ENCODE data around the gene C9orf72.

The C9orf72 gene

DNA sequence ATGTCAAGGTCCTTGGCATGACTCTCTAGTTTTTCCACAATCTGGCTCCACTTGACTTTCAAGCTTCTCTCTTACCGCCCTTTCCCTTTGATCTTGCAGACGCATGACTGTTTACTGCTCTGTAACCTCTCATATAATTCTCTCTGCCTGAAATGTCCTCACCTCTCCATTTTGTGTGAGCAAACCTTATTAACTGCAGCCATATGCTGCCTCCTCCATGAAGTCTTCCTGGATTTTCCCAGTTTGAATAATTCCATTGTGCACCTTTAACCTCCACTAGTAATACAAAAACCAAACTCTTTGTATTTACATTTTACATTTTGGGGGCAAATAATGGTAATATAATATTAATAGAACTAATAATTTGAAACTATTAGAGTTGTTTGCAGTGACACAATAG is 9.5 kb upstream of the C9orf72 start:
- no peak overlapping the region for H3K4me3 ChIP-seq (ENCODE audit: low read depth, low read length)
- TF ChIP-seq, protein P1, sequence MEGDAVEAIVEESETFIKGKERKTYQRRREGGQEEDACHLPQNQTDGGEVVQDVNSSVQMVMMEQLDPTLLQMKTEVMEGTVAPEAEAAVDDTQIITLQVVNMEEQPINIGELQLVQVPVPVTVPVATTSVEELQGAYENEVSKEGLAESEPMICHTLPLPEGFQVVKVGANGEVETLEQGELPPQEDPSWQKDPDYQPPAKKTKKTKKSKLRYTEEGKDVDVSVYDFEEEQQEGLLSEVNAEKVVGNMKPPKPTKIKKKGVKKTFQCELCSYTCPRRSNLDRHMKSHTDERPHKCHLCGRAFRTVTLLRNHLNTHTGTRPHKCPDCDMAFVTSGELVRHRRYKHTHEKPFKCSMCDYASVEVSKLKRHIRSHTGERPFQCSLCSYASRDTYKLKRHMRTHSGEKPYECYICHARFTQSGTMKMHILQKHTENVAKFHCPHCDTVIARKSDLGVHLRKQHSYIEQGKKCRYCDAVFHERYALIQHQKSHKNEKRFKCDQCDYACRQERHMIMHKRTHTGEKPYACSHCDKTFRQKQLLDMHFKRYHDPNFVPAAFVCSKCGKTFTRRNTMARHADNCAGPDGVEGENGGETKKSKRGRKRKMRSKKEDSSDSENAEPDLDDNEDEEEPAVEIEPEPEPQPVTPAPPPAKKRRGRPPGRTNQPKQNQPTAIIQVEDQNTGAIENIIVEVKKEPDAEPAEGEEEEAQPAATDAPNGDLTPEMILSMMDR (IDR thresholded peaks at IDR 0.05; ENCODE audit: insufficient read depth, low read depth, low read length, missing control alignments): no peak
- no peak for DNase-seq (ENCODE audit: low read depth)

DNA sequence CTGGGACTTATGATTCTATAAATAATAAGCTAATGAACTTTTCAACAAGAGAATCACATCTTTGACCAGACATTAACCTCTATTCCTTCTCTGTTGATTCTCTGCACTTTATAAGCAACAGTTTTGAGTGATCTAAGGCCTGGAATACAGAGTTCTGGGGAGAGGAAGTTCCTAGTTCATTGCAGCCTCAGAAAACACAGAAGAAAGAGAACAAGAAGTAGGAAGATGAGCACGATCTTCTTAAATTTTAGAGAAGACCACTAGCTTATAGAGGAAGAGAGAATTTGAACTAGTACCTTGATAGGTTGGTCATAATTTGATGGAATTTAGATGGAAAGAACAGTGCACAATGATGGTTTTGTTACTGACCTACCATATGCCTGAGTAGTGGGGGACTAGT is 8.5 kb upstream of the C9orf72 start:
- H3K4me3 ChIP-seq (ENCODE audit: low read depth, low read length): no peak overlapping the region
- DNase-seq (ENCODE audit: low read depth): no peak
- TF ChIP-seq, protein P1 (IDR thresholded peaks at IDR 0.05; ENCODE audit: insufficient read depth, low read depth, low read length, missing control alignments): no peak

DNA sequence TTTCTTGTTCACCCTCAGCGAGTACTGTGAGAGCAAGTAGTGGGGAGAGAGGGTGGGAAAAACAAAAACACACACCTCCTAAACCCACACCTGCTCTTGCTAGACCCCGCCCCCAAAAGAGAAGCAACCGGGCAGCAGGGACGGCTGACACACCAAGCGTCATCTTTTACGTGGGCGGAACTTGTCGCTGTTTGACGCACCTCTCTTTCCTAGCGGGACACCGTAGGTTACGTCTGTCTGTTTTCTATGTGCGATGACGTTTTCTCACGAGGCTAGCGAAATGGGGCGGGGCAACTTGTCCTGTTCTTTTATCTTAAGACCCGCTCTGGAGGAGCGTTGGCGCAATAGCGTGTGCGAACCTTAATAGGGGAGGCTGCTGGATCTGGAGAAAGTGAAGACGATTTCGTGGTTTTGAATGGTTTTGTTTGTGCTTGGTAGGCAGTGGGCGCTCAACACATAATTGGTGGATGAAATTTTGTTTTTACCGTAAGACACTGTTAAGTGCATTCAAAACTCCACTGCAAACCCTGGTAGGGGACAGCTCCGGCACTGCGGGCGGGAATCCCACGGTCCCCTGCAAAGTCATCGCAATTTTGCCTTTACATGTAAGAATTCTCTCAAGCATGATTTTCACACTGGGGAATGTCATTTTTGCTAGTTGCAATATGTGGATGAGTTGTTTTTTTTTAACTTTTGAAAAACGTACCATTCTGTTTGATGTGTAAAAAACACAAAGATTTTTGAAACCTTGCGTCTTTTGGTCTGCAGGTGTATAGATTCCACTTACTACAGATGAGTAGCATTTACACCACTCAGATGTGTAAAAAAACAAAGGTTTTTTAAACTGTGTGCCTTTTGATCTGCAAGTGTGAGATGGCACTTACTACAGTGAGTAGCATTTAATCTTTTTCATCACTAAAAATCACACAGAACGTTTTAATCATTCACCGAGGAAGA is 631 bp upstream of the C9orf72 start:
- peak; percentile 99 for DNase-seq (ENCODE audit: low read depth)
- TF ChIP-seq, protein P1 (IDR thresholded peaks at IDR 0.05; ENCODE audit: insufficient read depth, low read depth, low read length, missing control alignments): no peak

DNA sequence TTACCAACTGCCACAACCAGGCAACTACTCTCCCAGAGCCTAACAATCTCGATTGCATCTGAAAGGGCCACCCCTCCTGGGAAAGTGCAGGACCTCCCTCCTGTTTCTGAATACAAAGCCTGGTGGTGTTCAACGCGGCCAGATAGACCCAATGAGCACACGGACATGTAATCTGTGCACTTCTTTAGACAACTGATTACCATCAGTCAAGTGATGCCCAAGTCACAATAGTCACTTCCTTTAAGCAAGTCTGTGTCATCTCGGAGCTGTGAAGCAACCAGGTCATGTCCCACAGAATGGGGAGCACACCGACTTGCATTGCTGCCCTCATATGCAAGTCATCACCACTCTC is 739 bp downstream of the C9orf72 start:
- peak; percentile 73 for DNase-seq (ENCODE audit: low read depth)
- H3K4me3 ChIP-seq (ENCODE audit: low read depth, low read length): peak overlapping the region; percentile 82
- TF ChIP-seq, protein P1 (IDR thresholded peaks at IDR 0.05; ENCODE audit: insufficient read depth, low read depth, low read length, missing control alignments): no peak

More for the DNA sequence above, 631 bp upstream of the C9orf72 start:
- peak overlapping the region; percentile 82 for H3K4me3 ChIP-seq (ENCODE audit: low read depth, low read length)

DNA sequence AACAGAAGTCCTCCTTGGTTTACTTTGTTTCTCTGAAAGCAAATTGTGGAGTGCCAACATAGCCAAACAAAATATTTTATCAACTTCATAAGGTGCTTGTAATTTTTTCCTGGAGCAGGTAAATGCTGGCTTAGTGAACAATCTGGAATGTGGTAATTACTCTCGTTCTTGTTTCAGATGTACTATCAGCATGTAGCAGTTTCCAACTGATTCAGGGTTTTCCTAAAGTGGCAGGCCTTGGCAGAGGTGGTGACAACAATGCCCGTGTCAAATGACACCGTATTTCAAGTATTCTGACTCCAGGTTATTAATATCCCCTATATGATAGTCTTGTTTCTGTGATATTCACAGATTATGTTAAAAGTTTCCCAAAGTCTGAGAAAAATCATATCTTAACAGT is 1.2 kb downstream of the C9orf72 start:
- TF ChIP-seq, protein P1 (IDR thresholded peaks at IDR 0.05; ENCODE audit: insufficient read depth, low read depth, low read length, missing control alignments): no peak
- peak overlapping the region; percentile 82; the same call in 1 of the 2 replicates for H3K4me3 ChIP-seq (ENCODE audit: low read depth, low read length)
- no peak for DNase-seq (ENCODE audit: low read depth)

DNA sequence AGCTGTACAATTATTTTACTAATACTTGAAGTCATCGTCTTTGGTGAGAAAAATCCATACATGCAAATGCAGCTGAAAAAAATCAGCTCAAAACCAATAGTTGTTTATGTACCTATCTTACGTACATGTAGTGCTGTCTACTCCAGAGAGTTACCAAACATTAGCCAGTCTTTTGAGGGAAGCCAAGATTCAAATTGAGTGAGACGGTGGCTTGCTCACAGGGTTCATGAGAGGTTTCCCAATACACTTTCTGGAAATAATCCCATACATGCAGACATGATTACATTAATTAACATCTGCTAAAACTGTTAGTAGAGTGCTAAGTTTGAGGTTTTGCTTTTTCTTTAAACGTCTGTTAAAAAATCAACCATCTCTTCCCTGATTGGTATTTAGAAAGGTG is 2.3 kb downstream of the C9orf72 start:
- TF ChIP-seq, protein P1 (IDR thresholded peaks at IDR 0.05; ENCODE audit: insufficient read depth, low read depth, low read length, missing control alignments): no peak
- H3K4me3 ChIP-seq (ENCODE audit: low read depth, low read length): no peak overlapping the region
- DNase-seq (ENCODE audit: low read depth): no peak

Measured in GM12865 (cell line).